Activated naive CD4-positive, alpha-beta T cell treated with anti-CD3 and anti-CD28 coated beads, Interleukin-2, amount 50 U/mL, for 72 hours (primary cell): Measurements from ENCODE around the gene TCF4. TPM values are rescaled to one million over a fixed set of nuclear protein-coding genes. Genes with fewer than 3 reads are reported as not detected.

Experiments used
- ATAC-seq, 2 donors: fragments of 150-1000 bp; cut with Tn5 transposase; 2 replicates each; pipeline ENCODE4 v1.10.0; 2021; ENCODE audit warnings: mild to moderate bottlenecking in 2 of 2, moderate library complexity in 2 of 2
- DNase-seq, 2 donors: peaks; one replicate each; pipeline ENCODE4 v3.0.0; 2021 to 2022; ENCODE audit warnings: low spot score in 2 of 2
- H3K27ac Mint-ChIP-seq, 2 donors: one replicate each; pipeline ENCODE4 v1.8.0; 2022; ENCODE audit warnings: mild to moderate bottlenecking in 2 of 2, mixed read lengths in 2 of 2
- H3K36me3 Mint-ChIP-seq, 2 donors: one replicate each; pipeline ENCODE4 v1.8.0; 2022; ENCODE audit warnings: mixed read lengths in 2 of 2
- H3K9me3 Mint-ChIP-seq, 2 donors: one replicate each; pipeline ENCODE4 v1.8.0; 2022; ENCODE audit warnings: mixed read lengths in 2 of 2
- total RNA-seq, 2 donors: library from RNA; stranded (reverse); gene quantifications; one replicate each; pipeline ENCODE4 v1.2.3, GENCODE V29; 2022

Gene TCF4
- total RNA-seq, 2 donors from 2014 or later = 0.46 to 1.6 TPM

- ATAC-seq = no peak
- Mint-ChIP-seq H3K27ac (no peak overlapping the region), H3K9me3 (no peaks in the 10 kb centered on the region)
Observed at GRCh38 chr18:55559739-55560138, 28.3 kb downstream of the TCF4 start.

GRCh38 chr18:55557211-55557610 lies 30.8 kb downstream of the TCF4 start:
- Mint-ChIP-seq H3K36me3 (no peaks in the 10 kb centered on the region), H3K9me3 (no peaks in the 10 kb centered on the region), H3K27ac (no peak overlapping the region)
- no peak for DNase-seq
- no peak for ATAC-seq

More at GRCh38 chr18:55559739-55560138, 28.3 kb downstream of the TCF4 start:
- no peak for DNase-seq
- no peaks in the 10 kb centered on the region for H3K36me3 Mint-ChIP-seq

- ATAC-seq = no peak
- H3K36me3 Mint-ChIP-seq = no peaks in the 10 kb centered on the region
Observed at GRCh38 chr18:55555395-55556027, 32.5 kb downstream of the TCF4 start.

GRCh38 chr18:55552526-55553189 lies 35.3 kb downstream of the TCF4 start:
- H3K27ac Mint-ChIP-seq = no peak overlapping the region
- H3K36me3 Mint-ChIP-seq = no peaks in the 10 kb centered on the region
- no peak for DNase-seq
- peaks cover 0 to 5% of the 10 kb centered on the region in 2 donors for H3K9me3 Mint-ChIP-seq
- no peak for ATAC-seq

More at GRCh38 chr18:55555395-55556027, 32.5 kb downstream of the TCF4 start:
- Mint-ChIP-seq H3K9me3 (peaks cover 0 to 5% of the 10 kb centered on the region in 2 donors), H3K27ac (no peak overlapping the region)
- DNase-seq = no peak

GRCh38 chr18:55551227-55551626 lies 36.8 kb downstream of the TCF4 start:
- ATAC-seq = no peak
- Mint-ChIP-seq H3K27ac (no peak overlapping the region), H3K9me3 (peaks cover 0 to 5% of the 10 kb centered on the region in 2 donors), H3K36me3 (no peaks in the 10 kb centered on the region)
- no peak for DNase-seq

GRCh38 chr18:55550471-55550870 lies 37.5 kb downstream of the TCF4 start:
- DNase-seq (no peak), ATAC-seq (no peak)
- no peak overlapping the region for H3K27ac Mint-ChIP-seq
- H3K9me3 Mint-ChIP-seq = peaks cover 0 to 5% of the 10 kb centered on the region in 2 donors
- H3K36me3 Mint-ChIP-seq = no peaks in the 10 kb centered on the region

- H3K9me3 Mint-ChIP-seq = peaks cover under 1 to 5% of the 10 kb centered on the region in 2 donors
- DNase-seq = no peak
Observed at GRCh38 chr18:55549474-55550104, 38.4 kb downstream of the TCF4 start.

GRCh38 chr18:55547705-55548056 lies 40.3 kb downstream of the TCF4 start:
- ATAC-seq (no peak), DNase-seq (no peak)
- H3K36me3 Mint-ChIP-seq = no peaks in the 10 kb centered on the region
- H3K27ac Mint-ChIP-seq = no peak overlapping the region
- peaks cover 5% of the 10 kb centered on the region in 2 donors for H3K9me3 Mint-ChIP-seq

More at GRCh38 chr18:55549474-55550104, 38.4 kb downstream of the TCF4 start:
- ATAC-seq = no peak
- Mint-ChIP-seq H3K27ac (no peak overlapping the region), H3K36me3 (no peaks in the 10 kb centered on the region)

GRCh38 chr18:55546851-55547704 lies 40.9 kb downstream of the TCF4 start:
- ATAC-seq (no peak), DNase-seq (no peak)
- Mint-ChIP-seq H3K9me3 (peaks cover 5% of the 10 kb centered on the region in 2 donors), H3K36me3 (no peaks in the 10 kb centered on the region), H3K27ac (no peak overlapping the region)

- Mint-ChIP-seq H3K36me3 (no peaks in the 10 kb centered on the region), H3K27ac (no peak overlapping the region), H3K9me3 (peaks cover 0 to 5% of the 10 kb centered on the region in 2 donors)
- no peak for ATAC-seq
- DNase-seq = no peak
Observed at GRCh38 chr18:55544014-55544413, 44.0 kb downstream of the TCF4 start.

GRCh38 chr18:55543130-55543704 lies 44.8 kb downstream of the TCF4 start:
- peaks cover 0 to 5% of the 10 kb centered on the region in 2 donors for H3K9me3 Mint-ChIP-seq
- no peak overlapping the region for H3K27ac Mint-ChIP-seq
- H3K36me3 Mint-ChIP-seq = no peaks in the 10 kb centered on the region
- no peak for DNase-seq
- no peak for ATAC-seq

GRCh38 chr18:55541571-55541970 lies 46.4 kb downstream of the TCF4 start:
- DNase-seq = no peak
- Mint-ChIP-seq H3K36me3 (no peaks in the 10 kb centered on the region), H3K27ac (no peak overlapping the region), H3K9me3 (peaks cover 0 to 5% of the 10 kb centered on the region in 2 donors)
- no peak for ATAC-seq

- H3K36me3 Mint-ChIP-seq = no peaks in the 10 kb centered on the region
- DNase-seq (no peak), ATAC-seq (no peak)
- peaks cover 0 to 1% of the 10 kb centered on the region in 2 donors for H3K9me3 Mint-ChIP-seq
- H3K27ac Mint-ChIP-seq = no peak overlapping the region
Observed at GRCh38 chr18:55539240-55539639, 48.8 kb downstream of the TCF4 start.

GRCh38 chr18:55534996-55535395 lies 53.0 kb downstream of the TCF4 start:
- ATAC-seq (no peak), DNase-seq (no peak)
- H3K36me3 Mint-ChIP-seq = no peaks in the 10 kb centered on the region
- no peaks in the 10 kb centered on the region for H3K9me3 Mint-ChIP-seq
- no peak overlapping the region for H3K27ac Mint-ChIP-seq

- Mint-ChIP-seq H3K9me3 (no peaks in the 10 kb centered on the region), H3K36me3 (no peaks in the 10 kb centered on the region), H3K27ac (no peak overlapping the region)
- DNase-seq (no peak), ATAC-seq (peak; percentile 13 to 59)
Observed at GRCh38 chr18:55534547-55534946, 53.4 kb downstream of the TCF4 start.

GRCh38 chr18:55530166-55530565 lies 57.8 kb downstream of the TCF4 start:
- no peaks in the 10 kb centered on the region for H3K36me3 Mint-ChIP-seq
- H3K27ac Mint-ChIP-seq = no peak overlapping the region
- no peaks in the 10 kb centered on the region for H3K9me3 Mint-ChIP-seq
- no peak for DNase-seq
- no peak for ATAC-seq
